ENCODE results near the gene PLXNA4. TPM values are rescaled to one million over a fixed set of nuclear protein-coding genes. Genes with fewer than 3 reads are reported as not detected.

PLXNA4 gene
- total and polyA plus RNA-seq, 3 experiments from 2014 or later: 0.02 to 0.05 TPM; not detected in 1

DNA sequence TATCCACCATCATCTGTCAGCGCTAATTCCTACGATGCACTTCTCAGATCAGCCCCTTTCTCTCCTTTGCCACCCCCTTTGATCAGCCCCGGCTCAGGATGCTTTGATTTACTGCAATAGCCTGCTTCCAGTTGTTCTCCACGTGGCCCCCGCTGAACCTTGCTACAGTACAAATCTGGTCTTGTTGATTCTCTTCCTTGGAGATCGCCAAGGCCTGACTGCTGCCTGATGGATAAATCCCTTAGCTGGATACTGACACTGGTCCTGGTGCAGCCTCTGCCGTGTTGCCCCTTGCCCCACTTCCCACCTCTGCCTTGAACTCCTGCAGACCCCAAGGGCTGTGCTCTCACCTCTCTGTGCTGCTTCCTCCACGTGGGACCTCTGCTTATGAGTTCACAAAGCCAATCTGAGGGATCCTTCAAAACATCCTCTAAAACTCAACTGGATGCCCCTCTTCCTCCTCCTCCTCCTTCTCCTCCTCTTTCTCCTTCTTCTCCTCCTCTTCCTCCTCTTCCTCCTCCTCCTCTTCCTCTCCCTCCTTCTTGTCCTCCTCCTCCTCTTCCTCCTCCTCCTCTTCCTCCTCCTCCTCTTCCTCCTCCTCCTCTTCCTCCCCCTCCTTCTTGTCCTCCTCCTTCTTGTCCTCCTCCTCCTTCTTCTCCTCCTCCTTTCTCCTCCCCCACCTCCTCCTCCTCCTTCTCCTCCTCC lies 15.3 kb downstream of the PLXNA4 start:
- Histone ChIP-seq H3K4me1 (ENCODE audit: insufficient read depth, low read length) (no peaks in the 10 kb centered on the region), H3K4me3 (ENCODE audit: low read length) (no peak overlapping the region), H3K36me3 (ENCODE audit: insufficient read depth, low read length) (no peaks in the 10 kb centered on the region), H3K27ac (ENCODE audit: low read depth, low read length) (no peak overlapping the region), H3K27me3 (ENCODE audit: insufficient read depth, low read length, poor library complexity, severe bottlenecking) (no peaks in the 10 kb centered on the region), H3K9me3 (ENCODE audit: low read length) (no peaks in the 10 kb centered on the region)
- Mint-ChIP-seq H3K27ac (peak overlapping the region in 1 of 8 donors; percentile 37), H3K4me3 (no peak overlapping the region), H3K36me3 (peaks cover 0 to 8% (median 0%) of the 10 kb centered on the region in 3 donors), H3K4me1 (peaks cover 4 to 5% (median 4%) of the 10 kb centered on the region in 3 donors), H3K27me3 (peaks cover 17 to 18% of the 10 kb centered on the region in 2 donors), H3K9me3 (peaks cover 0 to 3% (median 0%) of the 10 kb centered on the region in 5 donors)
- DNase-seq: no peak
- ChIA-PET POLR2A (no interaction called here), CTCF (no interaction called here)

DNA sequence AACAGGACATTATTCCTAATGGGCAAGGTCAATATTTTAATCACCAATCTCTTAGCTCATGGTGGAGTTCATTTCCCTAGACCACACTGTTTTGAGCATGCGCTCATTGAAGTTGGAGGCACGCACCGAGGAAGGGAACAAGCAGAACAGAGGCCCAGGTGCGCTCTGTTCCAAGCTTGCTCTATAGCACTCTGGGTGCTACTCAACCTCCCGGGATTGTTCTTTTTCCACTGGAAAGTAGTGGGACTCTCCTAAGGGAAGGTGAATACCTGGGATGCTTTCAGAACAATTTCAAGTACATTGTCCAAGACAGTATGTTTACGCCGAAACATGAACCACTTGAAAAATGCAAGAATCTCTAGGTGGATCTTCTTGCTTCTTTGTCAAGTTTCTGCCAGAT lies 16.2 kb downstream of the PLXNA4 start:
- Histone ChIP-seq H3K36me3 (ENCODE audit: insufficient read depth, low read length) (no peaks in the 10 kb centered on the region), H3K4me3 (ENCODE audit: low read length) (no peak overlapping the region), H3K9me3 (ENCODE audit: low read length) (no peaks in the 10 kb centered on the region), H3K27me3 (ENCODE audit: insufficient read depth, low read length, poor library complexity, severe bottlenecking) (no peaks in the 10 kb centered on the region), H3K4me1 (ENCODE audit: insufficient read depth, low read length) (no peaks in the 10 kb centered on the region), H3K27ac (ENCODE audit: low read depth, low read length) (no peak overlapping the region)
- Mint-ChIP-seq H3K36me3 (peaks cover 0 to 8% (median 0%) of the 10 kb centered on the region in 3 donors), H3K4me3 (no peak overlapping the region), H3K9me3 (peaks cover 0 to 3% (median 0%) of the 10 kb centered on the region in 5 donors), H3K4me1 (peaks cover 4 to 5% (median 4%) of the 10 kb centered on the region in 3 donors), H3K27me3 (peaks cover 10 to 13% of the 10 kb centered on the region in 2 donors), H3K27ac (peak overlapping the region in 1 of 8 donors; percentile 31)
- ChIA-PET CTCF (interaction anchor here (0.6 kb wide), 1 partner anchor 20 kb away, joined by 3 read pairs; no protein-coding TSS in a partner anchor), POLR2A (no interaction called here)
- DNase-seq: no peak

DNA sequence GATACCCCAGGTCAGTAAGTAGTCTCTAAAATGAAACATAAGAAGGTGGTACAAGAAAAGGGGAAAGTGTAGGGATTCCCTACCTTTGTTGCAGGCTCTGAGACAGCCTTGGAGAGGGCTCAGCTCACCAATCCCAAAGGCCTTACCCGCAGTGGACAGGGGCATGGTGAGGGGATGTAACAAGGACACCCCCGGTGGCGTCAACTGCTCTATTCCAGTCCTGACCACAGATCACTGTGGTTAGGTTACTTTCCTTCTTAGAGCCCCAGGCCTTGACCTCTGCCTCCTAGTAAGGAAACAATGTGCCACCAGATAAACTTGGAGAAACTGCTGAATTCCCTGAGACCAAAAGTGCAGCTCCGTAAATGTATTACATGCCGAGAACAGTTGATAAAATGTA lies 17.5 kb downstream of the PLXNA4 start:
- no peak for DNase-seq

DNA sequence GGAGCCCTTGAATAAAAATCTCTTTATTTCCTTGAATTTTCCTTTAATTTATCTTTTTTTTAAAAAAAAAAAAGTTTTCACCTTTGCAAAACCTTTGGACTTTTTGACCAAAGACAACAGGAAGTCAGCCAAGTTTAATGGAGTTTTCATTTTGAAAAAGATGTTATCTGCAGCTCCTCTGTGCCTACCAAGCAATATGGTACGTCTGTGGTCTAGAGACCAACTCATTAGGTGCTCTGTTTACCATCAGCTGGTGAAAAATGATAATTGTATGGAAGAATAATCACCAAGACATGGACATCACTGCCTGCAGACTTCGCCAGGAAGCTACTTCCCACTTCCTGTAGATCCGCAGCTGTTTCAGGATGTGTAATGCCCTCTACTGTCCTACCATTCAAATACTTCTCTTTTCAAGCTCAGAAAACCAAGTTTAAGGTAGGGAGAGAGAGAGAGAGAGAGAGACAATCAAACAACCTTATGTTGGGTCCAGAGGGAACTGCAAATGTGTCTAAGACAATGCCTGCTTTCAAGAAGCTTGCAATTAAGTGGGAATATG lies 18.7 kb downstream of the PLXNA4 start:
- Histone ChIP-seq H3K4me3 (ENCODE audit: low read length) (no peak overlapping the region), H3K4me1 (ENCODE audit: insufficient read depth, low read length) (no peaks in the 10 kb centered on the region), H3K27me3 (ENCODE audit: insufficient read depth, low read length, poor library complexity, severe bottlenecking) (no peaks in the 10 kb centered on the region), H3K27ac (ENCODE audit: low read depth, low read length) (no peak overlapping the region), H3K9me3 (ENCODE audit: low read length) (no peaks in the 10 kb centered on the region), H3K36me3 (ENCODE audit: insufficient read depth, low read length) (no peaks in the 10 kb centered on the region)
- Mint-ChIP-seq H3K36me3 (no peaks in the 10 kb centered on the region), H3K4me1 (peaks cover 4 to 5% (median 4%) of the 10 kb centered on the region in 3 donors), H3K27me3 (peaks cover 0 to 5% of the 10 kb centered on the region in 2 donors), H3K27ac (peak overlapping the region in 1 of 8 donors; percentile 4), H3K4me3 (no peak overlapping the region), H3K9me3 (peaks cover 0 to 5% (median 2%) of the 10 kb centered on the region in 5 donors)
- POLR2A ChIA-PET: no interaction called here
- CTCF ChIA-PET: interaction anchor here (0.7 to 1.2 kb wide), 3 partner anchors 23 to 163 kb away, joined by 3 read pairs; no protein-coding TSS in a partner anchor
- no peak for DNase-seq

More for the DNA sequence above, 17.5 kb downstream of the PLXNA4 start:
- no peaks in the 10 kb centered on the region for H3K36me3 Mint-ChIP-seq
- POLR2A ChIA-PET: no interaction called here
- H3K27ac Mint-ChIP-seq: peak overlapping the region in 1 of 8 donors; percentile 33
- no peak overlapping the region for H3K4me3 Mint-ChIP-seq
- peaks cover 4 to 5% (median 4%) of the 10 kb centered on the region in 3 donors for H3K4me1 Mint-ChIP-seq
- peaks cover 0 to 2% (median under 1%) of the 10 kb centered on the region in 5 donors for H3K9me3 Mint-ChIP-seq
- Histone ChIP-seq H3K36me3 (ENCODE audit: insufficient read depth, low read length) (no peaks in the 10 kb centered on the region), H3K27me3 (ENCODE audit: insufficient read depth, low read length, poor library complexity, severe bottlenecking) (no peaks in the 10 kb centered on the region), H3K27ac (ENCODE audit: low read depth, low read length) (no peak overlapping the region), H3K4me1 (ENCODE audit: insufficient read depth, low read length) (no peaks in the 10 kb centered on the region), H3K4me3 (ENCODE audit: low read length) (no peak overlapping the region), H3K9me3 (ENCODE audit: low read length) (no peaks in the 10 kb centered on the region)
- CTCF ChIA-PET: no interaction called here
- H3K27me3 Mint-ChIP-seq: peaks cover 0 to 5% of the 10 kb centered on the region in 2 donors

DNA sequence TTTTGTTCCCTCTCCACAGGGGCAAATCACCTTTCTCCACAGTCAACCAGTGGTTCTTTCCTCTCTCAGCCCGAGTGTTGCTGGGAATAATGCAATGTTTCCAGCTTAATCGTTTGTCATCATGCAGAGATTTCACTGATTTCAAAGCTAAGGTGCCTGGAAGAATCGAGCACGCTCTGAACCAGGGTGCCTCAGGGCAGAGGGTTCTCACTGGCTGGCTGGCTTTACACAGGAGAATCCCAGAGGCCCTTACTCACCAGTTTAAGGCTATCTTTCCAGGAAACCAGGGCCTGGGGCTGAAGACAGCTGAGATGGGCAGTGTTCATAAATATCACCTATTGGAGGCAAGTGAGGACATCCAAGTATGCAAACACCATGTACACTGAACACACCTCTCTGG lies 21.8 kb downstream of the PLXNA4 start:
- CTCF ChIA-PET: no interaction called here
- peaks cover 0 to 18% (median 2%) of the 10 kb centered on the region in 3 donors for H3K36me3 Mint-ChIP-seq
- no peak for DNase-seq
- no peaks in the 10 kb centered on the region for H3K36me3 ChIP-seq (ENCODE audit: insufficient read depth, low read length)
- H3K4me3 Mint-ChIP-seq: no peak overlapping the region
- H3K27ac ChIP-seq (ENCODE audit: low read depth, low read length): no peak overlapping the region
- H3K4me1 ChIP-seq (ENCODE audit: insufficient read depth, low read length): no peaks in the 10 kb centered on the region
- POLR2A ChIA-PET: no interaction called here
- H3K27me3 ChIP-seq (ENCODE audit: insufficient read depth, low read length, poor library complexity, severe bottlenecking): no peaks in the 10 kb centered on the region
- peaks cover 5 to 15% of the 10 kb centered on the region in 2 donors for H3K27me3 Mint-ChIP-seq
- peaks cover 11 to 19% (median 16%) of the 10 kb centered on the region in 5 donors for H3K9me3 Mint-ChIP-seq
- H3K4me3 ChIP-seq (ENCODE audit: low read length): no peak overlapping the region
- H3K9me3 ChIP-seq (ENCODE audit: low read length): no peaks in the 10 kb centered on the region
- H3K27ac Mint-ChIP-seq: no peak overlapping the region
- H3K4me1 Mint-ChIP-seq: peaks cover 4 to 8% (median 4%) of the 10 kb centered on the region in 3 donors

DNA sequence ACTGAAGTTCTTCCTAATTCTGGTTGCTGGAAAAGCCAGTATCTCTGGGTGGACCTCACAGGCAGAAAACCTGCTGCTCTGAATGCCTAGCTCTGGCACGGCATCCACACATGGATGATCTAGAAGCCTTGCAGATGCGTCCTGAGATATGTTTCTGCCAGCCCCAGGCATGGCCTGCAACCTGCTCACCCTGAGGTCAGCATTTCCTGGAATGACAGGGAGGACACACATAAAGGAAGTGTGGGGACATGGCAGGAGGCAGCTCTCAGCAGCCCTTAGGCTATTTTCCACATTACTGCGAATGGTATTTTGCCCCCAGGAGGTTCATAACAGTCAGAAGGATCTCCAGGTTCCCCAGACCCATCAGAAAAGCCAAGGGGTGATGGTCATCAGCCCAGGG lies 23.2 kb downstream of the PLXNA4 start:
- Mint-ChIP-seq H3K4me3 (no peak overlapping the region), H3K27ac (no peak overlapping the region), H3K9me3 (peaks cover 11 to 19% (median 16%) of the 10 kb centered on the region in 5 donors), H3K27me3 (peaks cover 9 to 15% of the 10 kb centered on the region in 2 donors), H3K4me1 (peaks cover 4 to 8% (median 4%) of the 10 kb centered on the region in 3 donors), H3K36me3 (peaks cover 0 to 18% (median 2%) of the 10 kb centered on the region in 3 donors)
- Histone ChIP-seq H3K27me3 (ENCODE audit: insufficient read depth, low read length, poor library complexity, severe bottlenecking) (no peaks in the 10 kb centered on the region), H3K9me3 (ENCODE audit: low read length) (no peaks in the 10 kb centered on the region), H3K4me3 (ENCODE audit: low read length) (no peak overlapping the region), H3K4me1 (ENCODE audit: insufficient read depth, low read length) (no peaks in the 10 kb centered on the region), H3K27ac (ENCODE audit: low read depth, low read length) (no peak overlapping the region), H3K36me3 (ENCODE audit: insufficient read depth, low read length) (no peaks in the 10 kb centered on the region)
- ChIA-PET CTCF (interaction anchor here (1.6 to 2.4 kb wide), 2 partner anchors 158 to 234 kb away, joined by 3 to 7 read pairs; no protein-coding TSS in a partner anchor), POLR2A (no interaction called here)
- DNase-seq: no peak

DNA sequence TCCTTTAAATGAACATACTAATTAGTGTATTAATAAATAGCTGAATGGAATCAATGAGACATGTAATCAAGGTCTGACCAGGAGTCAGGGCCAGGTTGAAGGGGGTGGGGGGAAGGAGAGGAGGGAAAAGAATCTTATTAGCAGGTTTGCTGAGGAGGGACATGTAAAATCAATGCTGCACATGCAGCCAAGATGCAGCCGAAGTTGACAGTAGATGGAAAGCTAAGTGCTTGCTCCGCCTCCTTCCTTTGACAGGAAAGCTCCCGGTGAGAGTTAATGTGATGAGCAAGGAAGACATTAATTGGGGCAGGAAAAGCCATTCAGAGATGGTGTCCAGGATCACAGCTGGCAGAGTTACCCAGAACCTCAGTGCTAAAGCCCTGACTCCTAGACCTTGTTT lies 24.4 kb downstream of the PLXNA4 start:
- Histone ChIP-seq H3K4me3 (ENCODE audit: low read length) (no peak overlapping the region), H3K9me3 (ENCODE audit: low read length) (no peaks in the 10 kb centered on the region), H3K27me3 (ENCODE audit: insufficient read depth, low read length, poor library complexity, severe bottlenecking) (no peaks in the 10 kb centered on the region), H3K27ac (ENCODE audit: low read depth, low read length) (no peak overlapping the region), H3K4me1 (ENCODE audit: insufficient read depth, low read length) (no peaks in the 10 kb centered on the region), H3K36me3 (ENCODE audit: insufficient read depth, low read length) (no peaks in the 10 kb centered on the region)
- Mint-ChIP-seq H3K9me3 (peaks cover 12 to 19% (median 16%) of the 10 kb centered on the region in 5 donors), H3K4me1 (peaks cover 0 to 4% (median 0%) of the 10 kb centered on the region in 3 donors), H3K27me3 (peaks cover 9 to 15% of the 10 kb centered on the region in 2 donors), H3K4me3 (no peak overlapping the region), H3K27ac (no peak overlapping the region), H3K36me3 (peaks cover 0 to 18% (median 2%) of the 10 kb centered on the region in 3 donors)
- ChIA-PET POLR2A (no interaction called here), CTCF (interaction anchor here (1.6 to 2.4 kb wide), 2 partner anchors 157 to 233 kb away, joined by 3 to 7 read pairs; no protein-coding TSS in a partner anchor)
- no peak for DNase-seq

DNA sequence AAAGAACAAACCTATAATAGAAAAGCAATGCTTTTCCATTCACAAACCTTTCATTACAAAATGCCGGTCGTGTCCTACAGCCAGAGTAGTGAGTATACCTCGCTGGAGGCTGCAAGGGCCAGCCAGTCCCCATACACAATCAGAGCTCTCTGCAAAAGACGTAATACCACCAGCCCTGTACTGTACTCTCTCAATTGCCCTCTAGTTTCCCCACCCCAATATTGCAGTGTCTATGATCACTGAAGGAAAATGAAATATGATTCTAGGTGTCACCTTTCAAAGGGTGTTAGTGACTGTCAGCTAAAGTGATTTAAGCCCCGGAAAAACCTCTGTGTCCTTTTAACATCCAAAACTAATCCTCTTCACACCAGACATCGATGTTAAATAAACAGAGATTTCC lies 24.8 kb downstream of the PLXNA4 start:
- Histone ChIP-seq H3K27me3 (ENCODE audit: insufficient read depth, low read length, poor library complexity, severe bottlenecking) (no peaks in the 10 kb centered on the region), H3K9me3 (ENCODE audit: low read length) (no peaks in the 10 kb centered on the region), H3K27ac (ENCODE audit: low read depth, low read length) (no peak overlapping the region), H3K4me1 (ENCODE audit: insufficient read depth, low read length) (no peaks in the 10 kb centered on the region), H3K4me3 (ENCODE audit: low read length) (no peak overlapping the region), H3K36me3 (ENCODE audit: insufficient read depth, low read length) (no peaks in the 10 kb centered on the region)
- ChIA-PET CTCF (interaction anchor here (1.6 to 2.4 kb wide), 2 partner anchors 157 to 233 kb away, joined by 3 to 7 read pairs; no protein-coding TSS in a partner anchor), POLR2A (no interaction called here)
- no peak for DNase-seq
- Mint-ChIP-seq H3K9me3 (peaks cover 12 to 19% (median 16%) of the 10 kb centered on the region in 5 donors), H3K4me1 (peaks cover 0 to 4% (median 0%) of the 10 kb centered on the region in 3 donors), H3K36me3 (peaks cover 0 to 18% (median 2%) of the 10 kb centered on the region in 3 donors), H3K4me3 (peak overlapping the region in 1 of 7 donors; percentile 10), H3K27me3 (peaks cover 9 to 15% of the 10 kb centered on the region in 2 donors), H3K27ac (no peak overlapping the region)

All from CD8-positive, alpha-beta memory T cell (primary cell).